H1 (cell line): ENCODE measurements around the gene FBN3. TPM values are rescaled to one million over a fixed set of nuclear protein-coding genes. Genes with fewer than 3 reads are reported as not detected.

ENCODE experiments used
- FOSL1 ChIP-seq: IDR thresholded peaks from 2 replicates; pipeline ENCODE4 v1.6.1; 2011; ENCODE audit warnings: mild to moderate bottlenecking, low read depth, low read length, moderate library complexity; ENCODE audit not compliant: insufficient read depth
- RAD21 ChIP-seq, 2 experiments: IDR thresholded peaks in 1 of 2; conservative IDR thresholded peaks in 1 of 2; 2 replicates each; pipeline ENCODE4 v1.6.1; 2011; ENCODE audit warnings: low read depth in 2 of 2, low read length in 2 of 2, improper control_type of control experiment in 1 of 2, inconsistent platforms in 1 of 2, mild to moderate bottlenecking in 1 of 2, moderate library complexity in 1 of 2
- polyA plus RNA-seq, 7 experiments: library from polyadenylated mRNA; depleted of rRNA in 3 of 7; stranded (reverse) in 5 of 7; unstranded in 2 of 7; fragments of >200 nt in 5 of 7; fragments of 200-250 nt in 2 of 7; gene quantifications; 1 replicate in 5 of 7; 2 replicates in 1 of 7; 4 replicates in 1 of 7; pipeline versions ENCODE4 v1.2.1 to v1.2.3, GENCODE V29; 2011 to 2013; ENCODE audit warnings: missing spikeins in 2 of 7, mixed read lengths in 2 of 7
- total RNA-seq: library from RNA; stranded (reverse); fragmentation: NEBNext Ultra II Directional; extraction: Animal tissue kit (Norgen Biotek cat#: 25700); gene quantifications from 2 replicates; pipeline ENCODE4 v1.2.1, GENCODE V29; 2021
- TF ChIP-seq, protein P1 (sequence below): fragments of 300-600 bp; sonication (generic); IDR thresholded peaks from 2 replicates; pipeline ENCODE4 v1.7.1; 2012; ENCODE audit warnings: low read length, moderate library complexity, mild to moderate bottlenecking, inconsistent platforms; ENCODE audit not compliant: insufficient replicate concordance

The FBN3 gene
- total and polyA plus RNA-seq, 2 of the 8 experiments (the other 6 are each of a cell fraction or from before 2014, with no cell fraction given): 37.1 to 38.7 TPM

DNA sequence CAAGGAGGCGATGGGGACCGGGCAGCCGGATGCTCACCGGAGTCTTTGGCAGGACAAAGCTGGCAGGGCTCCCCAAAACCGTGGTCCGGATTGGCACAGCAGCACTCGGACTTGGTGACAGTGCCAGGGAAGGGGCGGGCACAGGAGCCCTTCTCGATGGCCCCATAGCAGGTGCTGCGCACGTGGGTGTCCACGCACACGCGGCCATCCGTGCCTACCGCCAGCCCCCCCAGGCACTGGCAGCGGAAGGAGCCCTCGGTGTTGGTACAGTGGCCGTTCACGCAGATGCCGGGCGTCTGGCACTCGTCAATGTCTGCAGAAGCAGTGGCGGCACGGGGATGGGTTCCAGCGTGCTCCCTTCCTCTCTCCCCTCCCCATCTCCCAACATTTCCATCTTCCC is 17.9 kb downstream of the FBN3 start (continued):
- TF ChIP-seq, protein P1, sequence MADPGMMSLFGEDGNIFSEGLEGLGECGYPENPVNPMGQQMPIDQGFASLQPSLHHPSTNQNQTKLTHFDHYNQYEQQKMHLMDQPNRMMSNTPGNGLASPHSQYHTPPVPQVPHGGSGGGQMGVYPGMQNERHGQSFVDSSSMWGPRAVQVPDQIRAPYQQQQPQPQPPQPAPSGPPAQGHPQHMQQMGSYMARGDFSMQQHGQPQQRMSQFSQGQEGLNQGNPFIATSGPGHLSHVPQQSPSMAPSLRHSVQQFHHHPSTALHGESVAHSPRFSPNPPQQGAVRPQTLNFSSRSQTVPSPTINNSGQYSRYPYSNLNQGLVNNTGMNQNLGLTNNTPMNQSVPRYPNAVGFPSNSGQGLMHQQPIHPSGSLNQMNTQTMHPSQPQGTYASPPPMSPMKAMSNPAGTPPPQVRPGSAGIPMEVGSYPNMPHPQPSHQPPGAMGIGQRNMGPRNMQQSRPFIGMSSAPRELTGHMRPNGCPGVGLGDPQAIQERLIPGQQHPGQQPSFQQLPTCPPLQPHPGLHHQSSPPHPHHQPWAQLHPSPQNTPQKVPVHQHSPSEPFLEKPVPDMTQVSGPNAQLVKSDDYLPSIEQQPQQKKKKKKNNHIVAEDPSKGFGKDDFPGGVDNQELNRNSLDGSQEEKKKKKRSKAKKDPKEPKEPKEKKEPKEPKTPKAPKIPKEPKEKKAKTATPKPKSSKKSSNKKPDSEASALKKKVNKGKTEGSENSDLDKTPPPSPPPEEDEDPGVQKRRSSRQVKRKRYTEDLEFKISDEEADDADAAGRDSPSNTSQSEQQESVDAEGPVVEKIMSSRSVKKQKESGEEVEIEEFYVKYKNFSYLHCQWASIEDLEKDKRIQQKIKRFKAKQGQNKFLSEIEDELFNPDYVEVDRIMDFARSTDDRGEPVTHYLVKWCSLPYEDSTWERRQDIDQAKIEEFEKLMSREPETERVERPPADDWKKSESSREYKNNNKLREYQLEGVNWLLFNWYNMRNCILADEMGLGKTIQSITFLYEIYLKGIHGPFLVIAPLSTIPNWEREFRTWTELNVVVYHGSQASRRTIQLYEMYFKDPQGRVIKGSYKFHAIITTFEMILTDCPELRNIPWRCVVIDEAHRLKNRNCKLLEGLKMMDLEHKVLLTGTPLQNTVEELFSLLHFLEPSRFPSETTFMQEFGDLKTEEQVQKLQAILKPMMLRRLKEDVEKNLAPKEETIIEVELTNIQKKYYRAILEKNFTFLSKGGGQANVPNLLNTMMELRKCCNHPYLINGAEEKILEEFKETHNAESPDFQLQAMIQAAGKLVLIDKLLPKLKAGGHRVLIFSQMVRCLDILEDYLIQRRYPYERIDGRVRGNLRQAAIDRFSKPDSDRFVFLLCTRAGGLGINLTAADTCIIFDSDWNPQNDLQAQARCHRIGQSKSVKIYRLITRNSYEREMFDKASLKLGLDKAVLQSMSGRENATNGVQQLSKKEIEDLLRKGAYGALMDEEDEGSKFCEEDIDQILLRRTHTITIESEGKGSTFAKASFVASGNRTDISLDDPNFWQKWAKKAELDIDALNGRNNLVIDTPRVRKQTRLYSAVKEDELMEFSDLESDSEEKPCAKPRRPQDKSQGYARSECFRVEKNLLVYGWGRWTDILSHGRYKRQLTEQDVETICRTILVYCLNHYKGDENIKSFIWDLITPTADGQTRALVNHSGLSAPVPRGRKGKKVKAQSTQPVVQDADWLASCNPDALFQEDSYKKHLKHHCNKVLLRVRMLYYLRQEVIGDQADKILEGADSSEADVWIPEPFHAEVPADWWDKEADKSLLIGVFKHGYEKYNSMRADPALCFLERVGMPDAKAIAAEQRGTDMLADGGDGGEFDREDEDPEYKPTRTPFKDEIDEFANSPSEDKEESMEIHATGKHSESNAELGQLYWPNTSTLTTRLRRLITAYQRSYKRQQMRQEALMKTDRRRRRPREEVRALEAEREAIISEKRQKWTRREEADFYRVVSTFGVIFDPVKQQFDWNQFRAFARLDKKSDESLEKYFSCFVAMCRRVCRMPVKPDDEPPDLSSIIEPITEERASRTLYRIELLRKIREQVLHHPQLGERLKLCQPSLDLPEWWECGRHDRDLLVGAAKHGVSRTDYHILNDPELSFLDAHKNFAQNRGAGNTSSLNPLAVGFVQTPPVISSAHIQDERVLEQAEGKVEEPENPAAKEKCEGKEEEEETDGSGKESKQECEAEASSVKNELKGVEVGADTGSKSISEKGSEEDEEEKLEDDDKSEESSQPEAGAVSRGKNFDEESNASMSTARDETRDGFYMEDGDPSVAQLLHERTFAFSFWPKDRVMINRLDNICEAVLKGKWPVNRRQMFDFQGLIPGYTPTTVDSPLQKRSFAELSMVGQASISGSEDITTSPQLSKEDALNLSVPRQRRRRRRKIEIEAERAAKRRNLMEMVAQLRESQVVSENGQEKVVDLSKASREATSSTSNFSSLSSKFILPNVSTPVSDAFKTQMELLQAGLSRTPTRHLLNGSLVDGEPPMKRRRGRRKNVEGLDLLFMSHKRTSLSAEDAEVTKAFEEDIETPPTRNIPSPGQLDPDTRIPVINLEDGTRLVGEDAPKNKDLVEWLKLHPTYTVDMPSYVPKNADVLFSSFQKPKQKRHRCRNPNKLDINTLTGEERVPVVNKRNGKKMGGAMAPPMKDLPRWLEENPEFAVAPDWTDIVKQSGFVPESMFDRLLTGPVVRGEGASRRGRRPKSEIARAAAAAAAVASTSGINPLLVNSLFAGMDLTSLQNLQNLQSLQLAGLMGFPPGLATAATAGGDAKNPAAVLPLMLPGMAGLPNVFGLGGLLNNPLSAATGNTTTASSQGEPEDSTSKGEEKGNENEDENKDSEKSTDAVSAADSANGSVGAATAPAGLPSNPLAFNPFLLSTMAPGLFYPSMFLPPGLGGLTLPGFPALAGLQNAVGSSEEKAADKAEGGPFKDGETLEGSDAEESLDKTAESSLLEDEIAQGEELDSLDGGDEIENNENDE: no peak
- TF ChIP-seq RAD21 (IDR thresholded peaks at IDR 0.05 in 1 of 2, conservative IDR thresholded peaks at IDR 0.05 in 1 of 2; ENCODE audit: low read depth in 2 of 2, low read length in 2 of 2): no peak
- TF ChIP-seq FOSL1: no peak
- TF ChIP-seq, all 59 proteins: peak for 0
